GM12864 (cell line): ENCODE results near the gene RAPH1.

Experiments
- DNase-seq: peaks from one replicate; pipeline ENCODE4 v3.0.0-alpha.2; 2011; ENCODE audit warnings: low read depth
- H3K4me3 ChIP-seq: 2 replicates; pipeline ENCODE4 v1.5.1; 2011; ENCODE audit warnings: mild to moderate bottlenecking, low read depth, low read length, control low read depth
- TF ChIP-seq, protein P1 (sequence below): IDR thresholded peaks from 2 replicates; pipeline ENCODE4 v1.5.1; 2011; ENCODE audit warnings: low read depth, mild to moderate bottlenecking, moderate library complexity, low read length, control low read depth, inconsistent platforms; ENCODE audit errors: missing control alignments

Gene RAPH1

GRCh38 chr2:203427061-203427460 lies 108.0 kb downstream of the RAPH1 start:
- no peak for DNase-seq
- TF ChIP-seq, protein P1, sequence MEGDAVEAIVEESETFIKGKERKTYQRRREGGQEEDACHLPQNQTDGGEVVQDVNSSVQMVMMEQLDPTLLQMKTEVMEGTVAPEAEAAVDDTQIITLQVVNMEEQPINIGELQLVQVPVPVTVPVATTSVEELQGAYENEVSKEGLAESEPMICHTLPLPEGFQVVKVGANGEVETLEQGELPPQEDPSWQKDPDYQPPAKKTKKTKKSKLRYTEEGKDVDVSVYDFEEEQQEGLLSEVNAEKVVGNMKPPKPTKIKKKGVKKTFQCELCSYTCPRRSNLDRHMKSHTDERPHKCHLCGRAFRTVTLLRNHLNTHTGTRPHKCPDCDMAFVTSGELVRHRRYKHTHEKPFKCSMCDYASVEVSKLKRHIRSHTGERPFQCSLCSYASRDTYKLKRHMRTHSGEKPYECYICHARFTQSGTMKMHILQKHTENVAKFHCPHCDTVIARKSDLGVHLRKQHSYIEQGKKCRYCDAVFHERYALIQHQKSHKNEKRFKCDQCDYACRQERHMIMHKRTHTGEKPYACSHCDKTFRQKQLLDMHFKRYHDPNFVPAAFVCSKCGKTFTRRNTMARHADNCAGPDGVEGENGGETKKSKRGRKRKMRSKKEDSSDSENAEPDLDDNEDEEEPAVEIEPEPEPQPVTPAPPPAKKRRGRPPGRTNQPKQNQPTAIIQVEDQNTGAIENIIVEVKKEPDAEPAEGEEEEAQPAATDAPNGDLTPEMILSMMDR, result no peak

GRCh38 chr2:203418271-203418670 lies 116.8 kb downstream of the RAPH1 start:
- no peak overlapping the region for H3K4me3 ChIP-seq
- TF ChIP-seq, protein P1, result no peak
- DNase-seq, result no peak

More at GRCh38 chr2:203427061-203427460, 108.0 kb downstream of the RAPH1 start:
- H3K4me3 ChIP-seq, result no peak overlapping the region

GRCh38 chr2:203413796-203414195 lies 121.3 kb downstream of the RAPH1 start:
- no peak overlapping the region for H3K4me3 ChIP-seq
- TF ChIP-seq, protein P1, result no peak
- DNase-seq, result no peak

GRCh38 chr2:203412546-203413331 lies 122.4 kb downstream of the RAPH1 start:
- DNase-seq, result no peak
- TF ChIP-seq, protein P1, result no peak
- no peak overlapping the region for H3K4me3 ChIP-seq

- DNase-seq, result no peak
- no peak overlapping the region for H3K4me3 ChIP-seq
- TF ChIP-seq, protein P1, result no peak
These were observed 127.6 kb downstream of the RAPH1 start for GRCh38 chr2:203407496-203407895.

DNA sequence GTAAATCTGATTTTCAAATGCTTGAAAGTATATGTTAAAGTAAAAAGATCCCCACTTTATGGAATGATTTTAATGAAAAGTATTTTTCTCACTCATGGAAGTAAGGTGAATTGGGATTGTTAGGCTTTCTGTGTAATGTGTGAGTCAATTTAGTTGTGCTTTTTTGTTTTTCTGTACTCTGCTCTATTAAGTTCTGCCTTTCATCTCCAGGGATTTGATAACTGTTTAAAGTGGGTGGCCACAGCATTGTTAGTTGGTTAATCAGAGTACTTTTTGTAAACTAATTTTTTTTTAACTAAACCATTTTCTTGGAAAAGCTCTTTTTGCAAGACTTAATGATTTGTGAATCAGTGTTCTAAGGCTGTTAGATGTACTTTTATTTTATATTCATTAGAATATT lies 130.1 kb downstream of the RAPH1 start:
- DNase-seq, result no peak

More for the DNA sequence above, 130.1 kb downstream of the RAPH1 start:
- no peak overlapping the region for H3K4me3 ChIP-seq
- TF ChIP-seq, protein P1, result no peak
